ENCODE measurements around the gene ZNF579.

ZNF579 gene

DNA sequence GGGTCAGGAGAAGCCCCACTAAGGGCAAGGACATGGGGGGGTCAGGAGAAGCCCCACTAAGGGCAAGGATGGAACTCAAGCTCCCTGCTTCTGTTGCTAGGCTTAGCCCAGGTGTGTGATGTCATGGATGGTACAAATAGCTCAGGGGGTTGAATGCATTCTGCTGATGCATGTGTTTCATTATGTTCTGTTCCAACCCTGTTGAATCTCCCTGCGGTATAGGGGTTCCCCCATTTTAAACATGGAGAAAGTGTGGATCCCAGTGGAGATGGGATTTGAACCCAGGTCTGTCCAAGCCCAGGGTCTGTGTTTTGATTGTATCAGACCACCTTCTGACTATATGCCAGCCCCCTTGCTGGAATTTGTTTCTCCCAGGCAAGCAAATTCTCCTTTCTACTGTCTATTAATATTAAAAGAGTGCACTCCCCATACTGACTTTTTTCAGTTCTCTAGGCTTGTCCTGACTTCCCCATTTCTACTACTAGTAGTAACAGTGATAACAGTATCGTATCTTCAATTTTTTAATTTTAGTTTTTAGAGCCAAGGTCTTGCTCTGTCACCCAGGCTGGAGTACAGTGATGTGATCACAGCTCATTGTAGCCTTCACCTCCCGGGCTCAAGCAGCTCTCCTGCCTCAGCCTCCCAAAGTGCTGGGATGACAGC is 31.5 kb upstream of the ZNF579 start:
- DNase-seq = no peak

DNA sequence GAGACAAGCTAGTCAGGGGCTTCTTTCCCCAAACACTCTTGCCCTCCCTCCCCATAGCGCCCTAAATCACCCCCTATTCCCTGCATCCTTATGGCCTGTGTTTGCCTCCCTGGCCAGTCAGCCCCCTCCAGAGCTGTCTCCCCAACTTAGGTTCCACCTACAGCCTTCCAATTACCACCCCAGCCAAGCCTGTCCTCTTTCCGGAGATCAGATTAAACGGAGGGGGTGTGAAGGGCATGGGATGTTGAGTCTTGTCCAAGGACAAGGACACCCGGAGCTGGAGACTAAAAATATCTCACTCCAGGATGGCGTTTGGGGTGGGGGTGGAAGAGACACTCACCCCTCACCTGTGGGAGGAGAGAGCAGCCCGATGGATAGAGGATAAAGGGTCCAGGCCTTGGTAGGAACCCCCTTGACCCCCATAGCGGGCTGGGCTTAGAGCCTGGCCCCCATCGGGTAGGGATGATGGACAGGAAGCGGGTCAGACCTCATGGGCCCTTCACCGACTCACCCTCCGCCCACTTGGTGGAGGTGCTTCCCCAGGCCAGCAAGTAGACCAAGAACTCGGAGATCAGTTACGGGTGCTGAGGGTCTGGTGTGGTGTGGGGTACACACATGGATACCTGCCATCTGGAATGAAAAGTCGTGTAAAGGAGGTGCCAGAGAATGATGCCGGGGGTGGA is 30.8 kb upstream of the ZNF579 start:
- no peak for DNase-seq

DNA sequence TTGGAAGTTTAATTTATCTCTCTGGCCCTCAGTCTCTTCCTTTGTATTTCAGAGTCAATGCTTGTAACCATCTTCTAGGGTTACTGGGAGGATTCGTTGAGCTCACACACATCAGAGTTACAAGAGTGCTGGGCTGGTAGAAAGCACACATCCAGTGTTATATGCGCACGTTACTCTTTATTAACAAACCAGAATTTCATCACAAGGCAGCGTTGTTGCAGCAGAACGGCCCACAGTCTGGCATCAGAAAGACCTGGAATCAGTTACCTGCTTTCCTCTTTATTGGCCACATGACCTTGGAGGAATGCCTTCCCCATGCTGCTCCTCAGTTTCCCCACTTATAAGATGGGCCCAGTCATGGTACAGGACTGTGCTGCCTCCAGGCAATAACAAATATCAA is 28.7 kb upstream of the ZNF579 start:
- DNase-seq = no peak

DNA sequence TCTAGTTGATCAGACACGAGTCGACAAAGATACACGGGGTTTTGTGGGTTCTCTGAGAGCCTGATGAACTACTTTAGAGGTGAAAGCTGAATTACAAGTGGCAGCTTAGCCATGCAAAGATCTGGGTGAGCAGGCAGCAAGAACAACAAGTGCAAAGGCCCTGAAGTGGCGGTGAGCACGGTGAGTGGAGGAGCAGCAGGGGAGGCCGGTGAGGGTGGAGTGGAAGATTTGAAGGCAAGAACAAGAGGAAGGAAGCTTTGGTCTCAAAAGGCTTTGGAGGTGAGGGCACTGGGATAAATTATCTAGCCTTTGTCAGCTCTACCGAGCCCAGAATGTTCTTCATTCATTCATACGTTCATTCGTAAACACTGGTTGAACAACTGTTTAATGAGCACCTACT is 26.2 kb upstream of the ZNF579 start:
- no peak for DNase-seq

DNA sequence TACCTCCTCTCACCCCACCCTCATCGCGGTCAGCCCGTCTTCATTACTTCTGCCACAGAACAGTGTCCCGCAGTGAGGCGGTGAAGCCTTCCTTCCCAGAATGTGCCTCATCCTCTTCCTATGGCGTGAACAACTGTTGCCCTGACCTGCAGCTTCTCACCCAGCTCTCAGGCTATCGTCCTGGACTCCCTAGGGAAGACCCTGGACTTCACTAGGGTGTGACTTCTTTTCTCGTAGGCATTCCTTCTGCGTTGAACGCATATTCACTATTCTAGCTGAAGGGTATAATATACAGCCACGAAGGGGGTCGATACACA is 25.8 kb upstream of the ZNF579 start:
- no peak for DNase-seq

DNA sequence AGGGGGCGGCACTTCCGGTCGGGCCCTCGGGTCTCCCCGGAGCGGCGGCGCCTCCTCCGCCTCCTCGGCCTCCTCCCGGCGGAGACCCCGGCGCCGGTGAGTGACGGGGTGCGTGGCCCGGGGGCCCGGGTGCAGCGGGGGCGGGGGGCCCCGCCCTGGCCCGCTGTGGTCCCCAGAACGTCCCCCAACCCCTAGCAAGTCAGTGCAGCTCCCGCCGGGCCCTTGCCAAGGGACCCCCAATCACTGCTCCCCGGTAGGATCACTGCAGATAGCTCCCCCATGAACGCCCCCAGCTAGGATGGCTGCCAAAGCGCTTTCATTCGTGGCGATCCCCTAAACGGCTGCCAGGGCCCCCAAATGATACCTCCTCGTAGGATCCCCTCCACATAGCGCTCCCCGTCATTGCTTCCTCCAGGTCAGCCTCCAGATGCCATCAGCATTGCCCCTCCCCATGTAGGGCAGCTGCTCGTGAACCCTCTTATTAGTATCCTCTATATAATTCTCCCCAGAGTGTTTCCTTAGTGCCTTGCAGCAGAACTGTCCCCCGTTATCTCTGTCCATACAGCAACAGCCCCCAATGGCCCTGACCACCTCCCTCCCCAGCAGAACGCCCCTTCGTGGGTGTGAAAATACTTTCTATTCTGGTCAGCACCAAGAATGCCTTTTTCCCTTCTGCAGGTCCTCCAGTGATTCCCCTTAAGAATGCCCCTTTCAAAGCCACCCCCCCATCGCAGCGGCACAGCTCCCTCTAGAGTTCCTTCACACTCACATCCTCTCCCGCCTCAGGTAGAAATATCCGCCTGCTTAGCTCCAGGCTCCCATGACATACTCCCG is 25.2 kb upstream of the ZNF579 start, which contains the start of gene ZNF865:
TSS of gene ZNF865 (plus strand) at position 11 of the 834 bp plus-strand sequence. CDS start 7,972 bp downstream, outside the sequence.
- DNase-seq = peak; percentile 73 to 84

DNA sequence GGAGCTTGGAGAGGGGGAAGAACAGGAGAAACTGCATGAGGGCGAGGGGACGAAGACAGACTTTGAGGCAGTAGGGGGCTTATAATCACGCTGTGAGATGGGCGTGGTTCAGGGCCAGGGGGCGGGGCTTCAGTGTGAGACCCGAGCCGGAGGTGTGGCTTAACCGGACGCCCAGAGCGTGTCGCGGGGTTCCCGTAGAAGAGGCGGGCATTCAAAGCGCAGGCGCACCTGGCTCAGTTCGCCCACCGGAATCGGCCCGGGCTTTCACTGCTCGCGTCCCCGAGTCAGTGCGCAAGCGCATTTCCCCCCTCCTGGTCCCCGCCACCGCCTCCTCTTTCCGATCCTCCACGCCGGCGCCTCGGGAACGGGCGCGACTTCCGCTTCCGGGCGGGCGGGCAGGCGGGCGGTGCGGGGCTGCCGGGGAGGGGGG is 24.6 kb upstream of the ZNF579 start:
- DNase-seq = peak; percentile 98 to 99

DNA sequence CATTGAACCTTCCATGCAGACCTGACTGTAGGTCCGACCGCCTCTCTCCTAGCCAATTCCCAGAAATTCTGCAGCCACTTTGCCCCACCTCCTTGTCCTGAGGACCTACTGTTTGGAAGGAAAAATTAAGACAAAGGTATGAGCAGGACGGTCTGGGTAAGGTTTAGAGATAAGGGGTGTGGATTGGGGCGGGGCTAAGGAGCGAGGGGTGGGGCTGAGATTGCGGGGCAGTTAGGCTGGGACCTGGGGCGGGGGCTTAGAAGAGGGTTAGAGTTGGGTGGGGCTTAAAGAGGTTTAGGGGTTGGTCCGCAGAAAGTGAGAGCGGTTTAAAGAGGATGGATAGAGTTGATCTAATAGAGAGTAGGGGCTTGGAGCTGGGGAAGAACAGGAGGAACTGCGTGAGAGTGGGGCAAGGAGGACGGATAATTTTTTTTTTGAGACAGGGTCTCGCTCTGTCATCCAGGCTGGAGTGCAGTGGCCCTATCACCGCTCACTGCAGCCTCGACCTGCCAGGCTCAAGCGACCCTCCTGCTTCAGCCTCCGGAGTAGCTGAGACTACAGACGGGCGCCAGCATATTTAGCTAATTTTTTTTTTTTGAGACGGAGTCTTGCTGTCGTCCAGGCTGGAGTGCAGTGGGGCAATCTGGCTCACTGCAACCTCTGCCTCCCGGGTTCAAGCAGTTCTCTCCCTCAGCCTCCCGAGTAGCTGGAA is 23.1 kb upstream of the ZNF579 start:
- DNase-seq = no peak

DNA sequence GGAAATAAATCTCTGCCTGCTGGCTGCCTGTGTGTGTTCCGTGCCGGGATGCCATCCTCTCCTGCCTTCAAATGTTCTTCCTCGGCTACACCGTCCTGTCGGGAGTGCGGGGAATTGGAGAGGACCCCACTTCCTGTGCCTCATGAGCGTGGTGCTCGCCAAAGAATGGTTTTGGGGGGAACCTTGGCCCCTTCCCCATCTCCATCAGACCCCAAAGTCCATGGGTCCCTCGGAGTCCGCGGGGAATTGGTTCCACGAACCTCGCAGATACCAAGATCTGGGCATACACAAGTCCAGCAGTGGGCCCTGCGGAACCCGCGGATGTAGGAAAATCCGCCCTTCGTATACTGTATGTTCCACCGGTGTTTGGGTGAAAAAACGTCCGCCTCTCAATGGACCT is 22.5 kb upstream of the ZNF579 start:
- DNase-seq = no peak

- no peak for DNase-seq
These were observed 21.7 kb upstream of the ZNF579 start for GRCh38 chr19:55602104-55603001.

- DNase-seq = peak in 1 of 2 experiments; percentile 41
These were observed 20.4 kb upstream of the ZNF579 start for GRCh38 chr19:55601084-55601483.

DNA sequence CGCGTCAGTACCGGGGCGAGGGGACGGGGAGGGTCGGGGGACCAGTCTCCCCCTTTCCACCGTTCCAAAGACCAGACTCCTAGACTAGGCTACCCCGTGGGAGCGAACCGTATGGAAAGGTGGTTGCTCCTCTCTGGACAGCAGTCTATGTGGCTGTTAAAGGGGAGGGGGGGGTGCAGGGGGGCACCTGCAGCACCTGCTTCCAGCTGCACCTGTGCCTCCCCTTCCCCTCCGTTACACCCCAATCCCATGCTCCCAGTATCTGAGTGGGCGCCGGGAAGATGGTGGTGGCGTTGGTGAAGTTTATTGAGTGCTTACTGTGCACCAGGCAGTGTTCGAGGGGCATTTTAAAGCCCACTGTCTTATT is 20.0 kb upstream of the ZNF579 start:
- DNase-seq = no peak

GRCh38 chr19:55599842-55600661 is 19.4 kb upstream of the ZNF579 start, which contains the start of gene ZNF524:
ZNF524 (plus strand) TSS chr19:55600288; CDS start chr19:55602113, 1,825 bp downstream.
- peak; percentile 96 to 98 for DNase-seq

DNA sequence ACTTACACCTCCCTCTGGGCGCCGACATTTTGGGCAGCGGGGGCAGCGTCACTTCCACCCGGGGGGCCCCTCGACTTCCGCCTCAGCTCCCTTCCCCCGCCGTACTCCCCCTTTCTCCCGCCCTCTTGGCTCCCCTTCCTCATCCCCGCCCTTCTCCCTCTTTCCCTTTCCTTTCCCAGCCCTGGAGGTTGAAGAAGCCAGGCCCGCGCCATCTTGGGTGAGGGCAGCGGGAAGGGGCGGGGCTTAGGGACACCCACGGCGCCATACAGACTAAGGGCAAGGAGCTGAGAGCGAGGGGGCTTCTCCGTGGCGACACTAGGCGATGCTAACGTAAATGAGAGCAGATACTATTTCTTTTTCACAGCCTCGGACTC is 18.8 kb upstream of the ZNF579 start, which contains the start of gene FIZ1:
TSS of gene FIZ1 (minus strand) at position 50 of the 374 bp plus-strand sequence. CDS start 1,652 bp downstream, outside the sequence.
- peak; percentile 99 to 100 for DNase-seq

DNA sequence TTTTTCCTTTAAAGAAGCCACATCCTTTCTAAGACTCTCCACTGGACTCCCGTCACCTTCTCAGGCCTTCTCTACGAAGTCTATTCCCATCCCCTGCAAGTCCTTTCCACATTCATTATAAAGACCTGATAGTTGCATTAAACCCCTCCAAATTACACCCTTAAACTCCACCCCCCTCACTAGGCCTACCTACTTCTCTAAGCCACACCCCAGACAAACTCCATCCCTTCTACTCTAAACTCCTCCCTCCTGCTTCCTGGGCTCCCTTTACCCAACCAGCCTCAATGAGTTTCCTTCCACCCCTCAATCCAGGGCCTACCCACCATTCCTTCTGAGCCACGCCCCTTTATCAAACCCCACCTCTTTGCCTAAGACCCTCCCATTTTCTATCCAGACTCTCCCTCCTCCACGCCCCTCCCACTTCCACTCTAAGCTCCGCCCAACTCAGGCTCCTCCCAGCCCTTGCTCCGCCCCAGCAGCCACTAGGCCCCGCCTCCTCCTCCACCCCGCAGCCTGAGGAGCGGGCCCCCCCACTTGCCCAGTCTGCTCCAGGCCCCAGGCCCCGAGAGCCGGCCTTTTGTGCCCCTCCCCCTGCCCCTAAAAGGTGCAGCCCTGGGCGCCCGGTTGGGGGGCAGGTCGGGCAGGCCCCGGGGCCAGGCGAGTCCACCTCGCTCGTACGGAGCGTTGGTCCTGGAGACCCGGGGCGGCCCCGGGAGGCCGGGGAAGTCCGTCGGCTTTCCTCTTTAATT is 18.2 kb upstream of the ZNF579 start:
- peak; percentile 88 for DNase-seq

DNA sequence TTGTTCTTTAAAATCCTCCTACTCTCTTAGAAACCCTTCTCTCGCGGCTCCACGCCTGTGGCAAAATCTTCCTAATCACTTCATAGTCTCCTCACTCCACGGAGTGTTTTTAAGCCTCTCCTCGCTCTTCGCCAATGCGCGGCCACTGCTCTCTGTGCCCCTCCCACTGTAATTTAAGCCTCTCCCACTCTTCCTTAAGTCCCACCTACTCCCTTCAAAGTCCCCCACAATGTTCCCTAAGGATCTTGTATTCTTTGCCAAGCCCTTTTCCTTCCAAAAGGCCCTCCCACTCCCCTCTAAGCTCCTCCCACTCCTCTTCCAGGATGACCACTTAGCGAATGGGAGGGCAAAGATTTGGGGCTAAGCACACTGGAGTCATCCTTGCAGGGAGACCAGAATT is 17.4 kb upstream of the ZNF579 start:
- DNase-seq = no peak

GRCh38 chr19:55597501-55597921 is 16.9 kb upstream of the ZNF579 start:
- DNase-seq = no peak

DNA sequence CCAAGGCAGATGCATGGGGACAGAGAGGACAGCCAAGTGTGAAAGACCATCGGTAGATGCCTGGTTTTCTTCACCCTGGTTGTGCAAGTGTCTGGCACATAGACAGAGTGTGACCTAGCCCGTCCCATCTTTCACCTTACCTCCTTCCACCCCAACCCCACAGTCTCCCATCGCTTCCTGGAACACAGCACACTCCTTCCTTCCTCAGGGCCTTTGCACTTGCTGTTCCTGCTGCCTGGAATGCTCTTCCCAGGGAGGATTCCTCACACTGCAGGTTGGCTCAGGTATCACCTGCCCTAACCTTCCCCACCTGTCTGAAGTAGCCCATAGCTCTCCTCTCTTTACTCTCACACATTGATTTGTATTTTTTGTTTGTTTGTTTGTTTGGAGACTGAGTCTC is 15.7 kb upstream of the ZNF579 start:
- DNase-seq = no peak

GRCh38 chr19:55594996-55595545 is 14.4 kb upstream of the ZNF579 start:
- DNase-seq = no peak
